Right lobe of liver (tissue), 6 donors: ENCODE data around the gene ADAMTS2. TPM values are rescaled to one million over a fixed set of nuclear protein-coding genes. Genes with fewer than 3 reads are reported as not detected.

Experiments
- ATAC-seq, 4 donors: fragments of 200-7000 bp; cut with Tn5 transposase; one replicate each; pipeline ENCODE4 v1.9.1; 2020; ENCODE audit warnings: mild to moderate bottlenecking in 4 of 4, moderate library complexity in 4 of 4
- DNase-seq, 3 donors: peaks; one replicate each; pipeline ENCODE4 v3.0.0-alpha.2; 2020
- H3K27ac ChIP-seq, 3 donors: fragments of 200-600 bp; one replicate each; pipeline ENCODE4 v1.8.0; 2022
- H3K27me3 ChIP-seq, 2 donors: fragments of 200-600 bp; one replicate each; pipeline ENCODE4 v1.8.0; 2022
- H3K36me3 ChIP-seq, 4 donors: fragments of 200-600 bp; sonication (generic) in 1 of 4; one replicate each; pipeline versions ENCODE4 v1.5.1 to v1.8.0; 2017 to 2022; ENCODE audit warnings: control low read depth in 1 of 4
- H3K4me1 ChIP-seq, 4 donors: fragments of 200-600 bp; sonication (generic) in 1 of 4; one replicate each; pipeline versions ENCODE4 v1.5.1 to v1.8.0; 2017 to 2022; ENCODE audit warnings: control low read depth in 1 of 4
- H3K4me3 ChIP-seq, 3 donors: fragments of 200-600 bp; one replicate each; pipeline ENCODE4 v1.8.0; 2022
- H3K9me3 ChIP-seq, 4 donors: fragments of 200-600 bp; sonication (generic) in 1 of 4; one replicate each; pipeline versions ENCODE4 v1.5.1 to v1.8.0; 2017 to 2022; ENCODE audit warnings: control low read depth in 1 of 4
- CTCF ChIP-seq, 4 donors: fragments of 200-600 bp in 3 of 4; fragments of 450-650 bp in 1 of 4; IDR thresholded peaks; one replicate each; pipeline versions ENCODE4 v1.5.1 to v1.8.0; 2016 to 2022; ENCODE audit warnings: antibody characterized with exemption in 4 of 4, mild to moderate bottlenecking in 2 of 4
- POLR2A ChIP-seq: fragments of 450-650 bp; IDR thresholded peaks from one replicate; pipeline ENCODE4 v1.6.1; 2017; ENCODE audit warnings: antibody characterized with exemption, mild to moderate bottlenecking
- WGBS: methylation state at CpG from one replicate; pipeline ENCODE4 v1.1.6; 2018; ENCODE audit warnings: low coverage, low lambda C conversion rate; ENCODE audit not compliant: insufficient coverage; ENCODE audit errors: missing lambda C conversion rate; 5-methylcytosine and 5-hydroxymethylcytosine counted together
- intact Hi-C, 2 donors: fragments of 100-400 bp; cut with DNase I; formaldehyde crosslinking; loops; one replicate each; pipeline versions ENCODE4 v1.11.2 to v1.14.1; 2022
- total RNA-seq, 6 experiments: library from RNA; depleted of rRNA in 2 of 6; stranded (reverse); fragments of >200 nt in 2 of 6; fragmentation: NEBNext Ultra II Directional in 3 of 6; extraction: Animal tissue kit (Norgen Biotek cat#: 25700) in 3 of 6; gene quantifications; one replicate each; pipeline versions ENCODE4 v1.1.0 to v1.2.4, GENCODE V29; 2016 to 2023
- donor health status: DM: no; HTN: yes; CAD: no.
- donor health status: DM: no; HTN: no; CAD: no.
- donor health status: DM: no; HTN: no; CAD: no.
- donor health status: DM: no; HTN: yes; CAD: no.
- donor health status: DM: no; HTN: yes; CAD: no.

Gene ADAMTS2
- total RNA-seq, 6 experiments from 2014 or later, result 6.3 to 18.9 (median 13.5) TPM

GRCh38 chr5:179225387-179225786 is 119.9 kb downstream of the ADAMTS2 start:
- TF ChIP-seq POLR2A (no peak), CTCF (IDR thresholded peaks at IDR 0.05) (no peak)
- no peak for ATAC-seq
- Histone ChIP-seq H3K27me3 (no peaks in the 10 kb centered on the region), H3K9me3 (no peaks in the 10 kb centered on the region), H3K4me1 (no peaks in the 10 kb centered on the region), H3K4me3 (no peak overlapping the region), H3K27ac (no peak overlapping the region), H3K36me3 (no peaks in the 10 kb centered on the region)
- intact Hi-C loops, result no loop called here
- WGBS, result 61% methylated on average over 2 of the region's 19 CpGs
- DNase-seq, result peak in 2 of 3 donors; percentile 35 to 46

DNA sequence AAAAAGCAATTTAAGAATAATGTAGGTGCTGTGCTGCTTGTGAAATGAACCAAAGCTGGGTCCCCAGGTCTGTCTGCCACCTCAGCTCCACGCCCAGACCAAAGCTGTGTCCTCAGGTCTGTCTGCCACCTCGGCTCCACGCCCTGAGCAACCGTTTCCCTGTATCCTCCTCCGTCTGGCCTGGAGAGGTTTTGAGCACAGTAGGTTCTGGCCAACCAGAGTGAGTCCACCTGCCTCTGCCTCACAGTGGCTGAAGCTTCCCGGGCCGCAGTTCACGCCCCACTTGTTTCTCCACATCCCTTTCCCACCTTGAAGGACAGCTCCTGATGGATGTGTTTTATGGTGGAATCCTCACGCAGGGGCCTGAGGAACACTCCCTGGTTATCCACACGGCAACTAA is 120.5 kb downstream of the ADAMTS2 start:
- Histone ChIP-seq H3K4me1 (no peaks in the 10 kb centered on the region), H3K27ac (no peak overlapping the region), H3K36me3 (no peaks in the 10 kb centered on the region), H3K27me3 (no peaks in the 10 kb centered on the region), H3K4me3 (no peak overlapping the region), H3K9me3 (no peaks in the 10 kb centered on the region)
- DNase-seq (peak in 2 of 3 donors; percentile 17 to 37), ATAC-seq (no peak)
- no peak for TF ChIP-seq POLR2A
- TF ChIP-seq CTCF (IDR thresholded peaks at IDR 0.05), result no peak
- WGBS, result 79% methylated on average over 4 of the region's 10 CpGs
- intact Hi-C loops, result no loop called here

GRCh38 chr5:179223961-179224360 is 121.3 kb downstream of the ADAMTS2 start:
- Histone ChIP-seq H3K4me3 (no peak overlapping the region), H3K36me3 (no peaks in the 10 kb centered on the region), H3K27ac (no peak overlapping the region), H3K9me3 (no peaks in the 10 kb centered on the region), H3K27me3 (no peaks in the 10 kb centered on the region), H3K4me1 (no peaks in the 10 kb centered on the region)
- 91% methylated on average over 23 of the region's 25 CpGs for WGBS
- intact Hi-C loops, result no loop called here
- DNase-seq (peak in 2 of 3 donors; percentile 33 to 43), ATAC-seq (no peak)
- TF ChIP-seq POLR2A (no peak), CTCF (IDR thresholded peaks at IDR 0.05) (no peak)

- intact Hi-C loops, result no loop called here
- Histone ChIP-seq H3K9me3 (no peaks in the 10 kb centered on the region), H3K27ac (no peak overlapping the region), H3K27me3 (no peaks in the 10 kb centered on the region), H3K4me1 (no peaks in the 10 kb centered on the region), H3K4me3 (no peak overlapping the region), H3K36me3 (no peaks in the 10 kb centered on the region)
- TF ChIP-seq POLR2A (no peak), CTCF (IDR thresholded peaks at IDR 0.05) (no peak)
- no peak for ATAC-seq
- no peak for DNase-seq
- 69% methylated on average over 13 of the region's 14 CpGs for WGBS
These were observed 121.7 kb downstream of the ADAMTS2 start for GRCh38 chr5:179223528-179223927.
